HS-5 (cell line): ENCODE results near the gene LPCAT2.

ENCODE experiments used
- DNase-seq: peaks from one replicate; pipeline ENCODE4 v3.0.0-alpha.2; 2012; ENCODE audit warnings: low read depth

Gene LPCAT2, protein sequence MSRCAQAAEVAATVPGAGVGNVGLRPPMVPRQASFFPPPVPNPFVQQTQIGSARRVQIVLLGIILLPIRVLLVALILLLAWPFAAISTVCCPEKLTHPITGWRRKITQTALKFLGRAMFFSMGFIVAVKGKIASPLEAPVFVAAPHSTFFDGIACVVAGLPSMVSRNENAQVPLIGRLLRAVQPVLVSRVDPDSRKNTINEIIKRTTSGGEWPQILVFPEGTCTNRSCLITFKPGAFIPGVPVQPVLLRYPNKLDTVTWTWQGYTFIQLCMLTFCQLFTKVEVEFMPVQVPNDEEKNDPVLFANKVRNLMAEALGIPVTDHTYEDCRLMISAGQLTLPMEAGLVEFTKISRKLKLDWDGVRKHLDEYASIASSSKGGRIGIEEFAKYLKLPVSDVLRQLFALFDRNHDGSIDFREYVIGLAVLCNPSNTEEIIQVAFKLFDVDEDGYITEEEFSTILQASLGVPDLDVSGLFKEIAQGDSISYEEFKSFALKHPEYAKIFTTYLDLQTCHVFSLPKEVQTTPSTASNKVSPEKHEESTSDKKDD

DNA sequence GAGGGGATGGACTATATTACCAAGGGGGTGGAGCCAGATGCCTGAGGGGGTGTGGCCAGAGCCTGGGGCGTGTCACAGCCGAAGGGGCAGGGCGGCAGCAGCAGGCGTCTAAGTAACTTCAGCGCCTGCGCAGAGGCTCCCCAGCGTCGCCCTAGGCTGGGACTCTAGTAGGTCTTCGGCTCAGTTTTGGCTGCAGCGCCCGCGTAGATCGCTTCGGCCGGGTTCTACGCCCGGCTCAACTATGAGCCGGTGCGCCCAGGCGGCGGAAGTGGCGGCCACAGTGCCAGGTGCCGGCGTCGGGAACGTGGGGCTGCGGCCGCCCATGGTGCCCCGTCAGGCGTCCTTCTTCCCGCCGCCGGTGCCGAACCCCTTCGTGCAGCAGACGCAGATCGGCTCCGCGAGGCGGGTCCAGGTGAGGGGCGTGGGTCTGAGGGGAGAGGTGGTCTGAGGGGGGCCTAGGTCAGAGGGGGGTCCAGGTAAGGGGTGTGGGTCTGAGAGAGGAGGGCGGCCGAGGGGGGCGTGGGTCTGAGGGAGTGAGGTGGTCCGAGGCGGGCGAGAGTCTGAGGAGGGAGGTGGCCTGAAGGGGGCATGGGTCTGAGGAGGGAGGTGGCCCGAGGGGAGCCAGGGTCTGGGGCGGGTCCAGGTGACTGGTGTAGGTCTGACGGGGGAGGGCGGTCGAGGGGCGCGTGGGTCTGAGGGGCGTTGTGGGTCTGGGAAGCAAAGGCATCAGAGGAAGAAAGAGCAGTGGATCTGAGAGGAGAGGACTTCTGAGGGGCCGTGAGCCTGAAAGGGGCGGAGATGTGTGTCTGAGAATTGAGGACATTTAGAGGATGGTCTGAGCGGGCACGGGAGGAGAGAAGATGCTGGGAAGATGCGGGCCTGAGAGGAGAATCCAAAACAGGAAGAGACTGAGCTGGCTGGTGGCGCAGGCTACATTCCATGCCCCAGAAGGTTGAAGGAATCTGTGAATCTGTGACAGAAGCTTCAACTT is at the start of gene LPCAT2:
Gene LPCAT2 (plus strand): TSS at position 132 of the 991 bp plus-strand sequence. CDS start 110 bp downstream, at position 242.
- DNase-seq = peak; percentile 54

DNA sequence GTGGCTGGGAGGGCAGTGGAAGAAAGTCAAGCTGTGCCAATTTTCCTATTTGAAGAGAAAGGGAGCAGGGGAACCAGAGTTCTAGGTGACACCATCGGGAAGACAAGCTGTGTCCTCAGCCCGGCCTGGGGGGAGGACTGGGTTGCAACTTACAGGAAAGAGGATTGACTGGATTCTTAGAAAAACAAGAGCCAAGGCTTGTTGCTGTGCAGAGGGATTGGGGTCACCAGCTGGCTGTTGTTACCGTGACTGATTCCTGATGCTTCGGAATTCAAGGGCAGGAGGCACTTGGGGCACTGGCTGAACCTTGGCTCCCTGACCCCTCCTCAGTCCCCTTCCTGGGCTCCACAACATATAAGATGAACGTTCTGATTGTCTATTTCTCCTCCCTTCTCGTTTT is 46.6 kb upstream of the LPCAT2 start:
- DNase-seq = no peak

DNA sequence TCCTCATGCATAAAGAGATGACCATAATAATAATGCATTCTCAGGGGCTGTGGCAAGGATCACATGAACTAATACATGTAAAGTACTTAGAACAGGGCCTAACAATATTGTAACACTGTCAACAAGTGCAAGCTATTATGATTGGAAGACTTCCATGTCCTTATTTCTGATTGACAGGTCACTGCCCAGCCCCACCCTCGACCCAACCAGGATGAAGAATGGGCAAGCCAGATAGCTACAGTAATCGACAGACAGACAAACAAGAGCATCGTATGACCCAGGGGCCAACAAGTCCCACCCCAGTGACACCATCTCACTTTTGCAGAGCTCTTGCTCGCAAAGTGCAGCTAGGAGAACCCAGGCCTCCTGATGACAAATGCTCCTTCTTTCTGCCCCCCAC is 44.5 kb upstream of the LPCAT2 start:
- DNase-seq = no peak

DNA sequence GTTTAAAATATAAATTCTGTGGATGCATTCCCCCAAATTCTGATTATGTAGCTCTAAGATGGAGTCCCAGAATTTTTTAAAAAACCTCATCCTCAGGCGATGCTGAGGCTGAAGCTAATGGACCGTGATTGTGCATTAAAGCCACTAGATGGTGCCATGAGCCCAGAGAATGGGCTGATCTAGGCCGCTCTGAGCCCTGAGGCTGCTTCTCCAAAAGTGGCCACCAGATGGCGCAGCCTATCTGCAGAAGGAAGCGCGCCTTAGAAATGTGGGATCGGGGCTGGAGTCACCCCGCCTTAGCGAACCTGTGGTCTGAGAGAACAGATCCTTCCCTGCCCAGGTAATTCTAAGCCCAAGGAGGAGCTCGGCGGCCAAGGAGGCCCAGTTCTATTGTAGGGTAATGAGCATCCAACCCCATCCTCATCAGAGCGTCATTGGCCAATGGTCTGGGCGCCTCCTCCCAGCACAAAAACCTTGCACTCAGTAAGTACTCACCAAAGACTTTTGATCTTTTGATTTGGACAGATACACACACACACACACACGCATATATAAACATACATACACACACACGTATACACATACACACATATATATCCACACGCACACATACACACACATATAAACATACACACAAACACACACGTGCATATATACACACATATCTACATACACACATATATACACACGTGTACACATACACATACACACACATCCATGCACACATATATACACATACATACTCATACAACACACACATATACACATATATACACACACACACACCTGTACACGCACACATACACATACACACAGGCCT is 43.6 kb upstream of the LPCAT2 start:
- DNase-seq = peak; percentile 62

DNA sequence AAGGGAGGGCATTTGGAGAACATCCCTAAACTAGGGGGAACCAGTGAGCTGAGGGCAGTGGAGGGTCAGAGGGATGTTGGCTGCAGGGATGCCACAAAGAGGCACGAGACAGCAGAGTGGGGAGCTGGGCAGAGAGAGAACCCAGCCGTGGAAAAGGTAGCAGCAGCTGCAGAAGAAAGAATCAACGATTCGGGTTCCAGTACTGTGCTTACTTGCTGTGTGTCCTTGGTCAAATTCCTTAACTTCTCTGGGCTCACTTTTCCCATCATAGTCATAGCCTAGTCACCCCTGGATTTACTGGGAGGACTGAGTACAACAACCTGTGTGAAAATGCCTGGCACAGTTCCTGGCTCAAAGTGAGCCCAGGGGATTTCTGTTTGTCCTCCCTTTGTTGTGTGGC is 42.7 kb upstream of the LPCAT2 start:
- DNase-seq = no peak

DNA sequence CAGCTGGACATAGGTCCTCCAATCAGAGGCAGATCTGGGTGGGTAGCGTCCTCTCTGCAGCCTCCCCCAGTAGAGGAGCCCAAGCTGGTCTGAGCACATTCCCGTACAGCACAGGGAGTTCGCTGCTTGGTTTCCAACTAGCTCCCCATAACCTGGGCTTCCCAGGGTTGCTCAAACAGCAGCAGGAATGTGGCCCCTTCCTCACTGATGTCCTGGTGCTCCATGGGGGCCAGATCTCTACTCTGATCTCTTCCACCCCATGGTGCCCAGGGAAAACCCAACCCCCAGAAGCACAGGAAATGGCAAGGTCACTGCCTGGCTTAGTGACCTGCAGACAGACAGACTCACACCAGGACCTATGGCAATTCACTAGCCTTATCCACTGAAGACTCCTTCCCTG is 41.0 kb upstream of the LPCAT2 start:
- DNase-seq = no peak

DNA sequence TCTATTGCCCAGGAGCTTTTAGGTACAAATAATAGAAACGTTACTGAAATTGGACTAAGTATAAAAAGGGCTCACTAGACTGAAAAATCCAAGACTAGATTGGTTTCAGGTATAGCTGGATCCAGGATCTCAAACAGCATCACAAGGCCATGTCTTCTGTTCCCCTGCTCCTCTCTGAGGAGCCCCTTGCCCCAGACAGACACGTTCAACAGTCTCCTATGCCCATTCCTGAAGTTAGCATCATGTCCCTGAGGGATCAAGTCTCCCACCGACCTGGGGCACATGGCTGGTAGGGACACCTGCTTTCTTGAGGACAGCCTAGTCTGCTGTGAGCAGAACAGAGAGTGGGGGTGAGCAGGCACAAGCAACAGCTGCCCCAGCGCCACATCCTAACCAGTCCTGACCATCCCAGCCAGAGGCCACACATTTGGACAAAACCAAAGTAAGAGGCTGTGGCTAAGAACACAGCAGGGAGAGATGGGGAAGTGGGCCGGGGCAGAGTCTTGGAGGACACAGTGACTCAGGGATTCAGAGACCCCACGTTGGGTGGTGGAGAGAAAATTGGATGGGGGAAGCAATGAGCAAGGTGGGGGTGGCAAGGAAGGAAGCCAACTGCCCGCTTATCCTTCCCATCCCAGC is 40.4 kb upstream of the LPCAT2 start:
- no peak for DNase-seq

DNA sequence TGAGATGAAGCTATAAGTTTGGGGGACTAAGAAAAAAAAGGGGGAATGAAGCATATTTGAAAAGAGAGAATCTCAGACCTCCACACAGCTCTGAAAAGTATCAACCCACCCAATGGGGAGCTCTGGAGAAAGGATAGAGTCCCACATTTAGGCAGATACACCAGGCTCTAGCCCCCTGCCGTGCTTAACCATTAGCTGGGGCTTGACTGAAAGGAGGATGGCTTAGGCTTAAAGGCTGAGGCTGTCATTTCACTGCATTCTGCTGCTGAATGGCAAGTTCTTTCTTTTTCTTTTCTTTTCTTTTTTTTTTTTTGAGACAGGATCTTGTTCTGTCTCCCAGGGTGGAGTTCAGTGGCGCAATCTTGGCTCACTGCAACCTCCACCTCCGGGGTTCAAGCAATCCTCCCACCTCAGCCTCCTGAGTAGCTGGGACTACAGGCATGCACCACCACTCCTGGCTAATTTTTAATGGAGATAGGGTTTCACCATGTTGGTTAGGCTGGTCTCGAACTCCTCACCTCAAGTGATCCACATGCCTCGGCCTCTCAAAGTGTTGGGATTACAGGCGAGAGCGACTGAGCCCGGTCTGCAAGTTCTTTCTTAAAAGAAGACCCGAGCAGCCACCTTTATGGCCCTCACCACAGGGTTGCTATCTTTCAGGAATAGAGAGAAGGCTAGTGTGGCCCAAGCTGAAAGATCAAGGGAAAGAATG is 38.9 kb upstream of the LPCAT2 start:
- no peak for DNase-seq

DNA sequence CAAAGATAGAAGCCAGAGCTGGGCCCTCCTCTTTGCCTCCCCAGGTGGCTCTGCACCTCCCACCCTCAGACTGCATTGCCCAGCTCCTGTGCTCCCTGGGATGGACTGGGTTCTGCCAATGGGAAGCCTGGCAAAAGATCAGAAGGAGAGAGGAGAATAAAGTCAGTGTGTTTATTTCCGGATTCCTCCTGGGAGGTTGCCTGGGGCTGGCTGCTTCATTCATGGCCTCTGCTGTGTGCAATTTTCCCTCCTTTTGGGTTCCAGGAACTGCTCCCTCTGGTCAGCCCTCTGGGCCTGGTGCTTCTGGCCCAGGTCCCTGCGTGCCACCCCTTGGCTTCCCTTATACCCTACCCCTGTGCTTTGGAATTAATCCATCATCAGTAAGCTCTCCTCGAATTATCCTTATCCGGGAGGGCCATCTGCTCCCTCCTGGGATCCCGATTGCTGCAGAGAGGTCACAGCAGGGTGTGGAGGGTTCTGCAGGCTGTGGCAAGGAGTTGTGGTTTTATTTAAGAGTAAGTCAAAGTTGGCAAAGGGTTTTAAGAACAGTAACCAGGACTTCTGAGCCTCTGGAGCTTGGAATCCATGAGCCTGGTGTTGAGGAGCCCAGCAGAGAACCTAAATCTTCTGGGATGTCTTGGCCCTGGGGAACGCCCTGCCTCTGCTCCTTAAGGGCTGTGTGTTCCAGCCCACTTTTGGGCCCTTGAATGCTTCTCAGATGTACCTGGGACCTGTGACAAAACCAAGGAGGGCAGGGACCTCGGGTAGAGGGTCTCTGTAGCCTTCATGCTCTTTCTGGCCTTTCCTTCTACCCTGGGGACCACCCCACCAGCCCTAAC is 38.1 kb upstream of the LPCAT2 start:
- DNase-seq = no peak

DNA sequence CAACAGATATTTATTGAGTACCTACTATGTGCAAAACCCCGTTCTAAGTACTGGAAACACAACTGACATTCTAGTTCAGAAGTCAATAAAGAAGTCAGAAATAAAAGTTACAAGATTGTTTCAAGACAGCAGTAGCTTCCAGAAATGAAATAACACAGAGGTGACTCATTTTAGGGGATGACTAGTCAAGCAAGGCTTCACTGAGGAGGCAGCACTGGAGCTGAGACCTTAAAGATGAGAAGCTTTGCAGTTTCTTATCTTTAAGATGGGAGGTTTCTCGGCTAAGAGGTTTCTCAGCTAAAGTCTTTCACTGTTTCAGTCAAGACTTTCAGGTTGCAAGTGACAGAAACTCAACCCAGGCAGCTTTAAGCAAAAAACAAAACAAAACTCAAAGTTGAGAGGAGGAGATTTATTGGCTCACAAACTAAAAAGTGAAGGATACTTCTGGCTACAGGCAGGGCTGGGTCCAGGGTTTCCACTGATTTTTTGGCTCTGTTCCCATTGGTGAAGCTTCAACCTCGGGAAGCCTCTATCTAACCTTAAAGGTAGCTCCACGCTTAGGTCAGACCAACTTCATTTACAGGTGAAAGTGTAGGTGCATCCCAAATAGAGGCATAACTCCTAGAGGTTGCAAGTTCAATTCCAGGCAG is 37.3 kb upstream of the LPCAT2 start:
- peak; percentile 71 for DNase-seq

DNA sequence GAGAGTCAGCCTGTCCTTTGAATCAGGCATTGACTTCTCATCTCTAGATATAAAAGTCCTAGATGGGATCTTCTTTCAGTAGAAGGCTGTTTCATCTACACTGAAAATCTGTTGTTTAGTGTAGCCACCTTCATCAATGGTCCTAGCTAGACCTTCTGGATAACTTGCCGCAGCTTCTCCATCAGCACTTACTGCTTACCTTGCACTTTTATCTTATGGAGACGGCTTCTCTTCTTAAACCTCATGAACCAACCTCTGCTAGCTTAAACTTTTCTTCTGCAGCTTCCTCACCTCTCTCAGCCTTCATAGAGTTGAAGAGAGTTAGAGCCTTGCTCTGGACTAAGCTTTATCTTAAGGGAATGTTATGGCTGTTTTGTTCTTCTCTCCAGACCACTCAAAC is 35.3 kb upstream of the LPCAT2 start:
- no peak for DNase-seq

DNA sequence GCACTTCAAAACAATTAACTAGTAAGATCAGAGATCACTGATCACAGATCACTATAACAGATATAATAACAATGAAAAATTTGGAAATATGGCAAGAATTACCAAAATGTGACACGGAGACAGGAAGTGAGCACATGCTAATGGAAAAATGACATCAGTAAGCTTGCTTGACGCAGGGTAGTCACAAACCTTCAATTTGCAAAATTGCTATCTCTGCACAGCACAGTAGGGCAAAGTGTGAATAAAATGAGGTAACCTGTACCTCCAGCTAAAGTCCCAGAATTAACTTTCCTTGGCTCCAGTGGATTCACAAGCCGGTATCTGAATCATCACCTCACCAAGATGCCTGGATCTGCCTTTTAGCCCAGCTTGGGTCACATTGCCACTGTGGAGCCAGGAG is 34.1 kb upstream of the LPCAT2 start:
- DNase-seq = no peak

DNA sequence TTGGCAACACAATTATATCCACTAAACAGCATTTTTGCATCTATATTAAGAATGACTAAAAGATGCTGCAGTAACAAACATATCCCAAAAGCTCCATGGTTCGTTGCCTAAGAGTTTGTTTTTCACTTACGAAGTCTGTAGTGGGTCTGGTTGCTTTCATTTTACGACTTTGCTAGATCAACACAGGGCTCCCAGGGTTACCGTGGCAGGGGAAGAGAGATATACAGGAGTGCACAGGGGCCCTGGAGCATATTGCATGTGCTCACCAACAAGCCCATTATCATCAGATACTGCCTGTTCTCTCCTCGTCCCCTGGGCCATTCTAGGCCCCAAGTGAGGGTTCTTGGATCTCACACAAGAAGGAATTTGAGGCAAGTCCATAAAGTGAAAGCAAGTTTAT is 33.0 kb upstream of the LPCAT2 start:
- no peak for DNase-seq

DNA sequence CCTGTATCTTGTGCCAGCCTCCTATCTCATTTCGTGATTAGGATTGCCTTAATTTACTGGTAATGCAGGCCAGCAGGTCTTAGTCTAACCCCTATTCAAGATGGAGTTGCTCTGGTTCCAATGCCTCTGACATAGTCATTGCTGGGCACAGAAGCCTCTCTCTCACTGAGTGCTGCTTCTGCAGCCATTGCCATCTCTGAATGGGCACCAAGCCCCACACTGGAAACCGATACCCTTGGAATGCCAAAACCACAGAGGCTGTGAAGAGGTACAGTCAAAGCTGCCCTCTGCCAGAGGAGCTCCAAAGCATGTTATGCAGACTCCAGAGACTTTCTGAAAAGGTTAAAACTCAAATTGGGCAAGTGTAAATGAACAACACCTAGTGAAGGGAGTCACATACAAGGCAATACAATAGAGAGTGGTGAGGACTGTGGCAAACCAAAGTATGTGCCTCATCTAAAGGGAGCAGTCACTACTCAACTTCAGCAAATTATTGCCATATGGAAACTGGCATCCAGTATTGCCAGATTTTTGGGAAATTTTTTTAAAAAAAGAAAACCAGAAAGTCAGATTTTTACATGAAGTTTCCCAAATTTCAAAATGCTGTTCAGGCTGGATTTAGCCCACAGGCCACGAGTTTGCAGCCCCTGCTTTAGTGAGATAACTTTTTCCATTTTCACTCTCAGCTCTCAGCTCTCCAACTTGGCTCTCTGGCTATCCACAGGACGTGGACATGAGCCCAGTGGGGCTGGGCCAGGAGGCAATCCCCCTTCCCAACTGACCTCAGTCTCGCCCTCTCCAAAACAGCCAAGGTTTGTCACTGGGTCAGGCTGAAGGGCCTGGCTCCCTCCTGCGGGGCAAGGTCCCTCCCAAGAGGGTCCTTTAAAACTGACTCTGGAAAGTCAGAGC is 32.0 kb upstream of the LPCAT2 start:
- DNase-seq = no peak

DNA sequence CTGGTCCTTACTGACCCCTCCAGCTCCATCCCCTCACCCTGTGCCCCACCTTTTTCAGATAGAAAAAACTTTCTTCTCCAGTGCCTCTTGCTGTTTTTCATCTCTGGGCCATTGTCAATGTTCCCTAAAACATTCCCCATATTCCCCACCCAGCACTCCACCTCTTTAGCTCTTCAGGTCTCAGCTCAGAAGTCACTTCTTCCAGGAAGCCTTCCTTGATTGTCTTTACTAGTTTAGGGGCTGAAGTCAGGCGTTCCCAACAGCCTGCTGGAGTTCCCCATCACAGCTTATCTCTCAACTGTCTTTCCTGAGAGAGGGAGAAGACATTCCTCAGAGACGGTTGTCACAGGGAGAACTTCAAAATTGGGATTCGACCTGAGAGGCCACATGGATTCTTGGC is 31.1 kb upstream of the LPCAT2 start:
- no peak for DNase-seq

DNA sequence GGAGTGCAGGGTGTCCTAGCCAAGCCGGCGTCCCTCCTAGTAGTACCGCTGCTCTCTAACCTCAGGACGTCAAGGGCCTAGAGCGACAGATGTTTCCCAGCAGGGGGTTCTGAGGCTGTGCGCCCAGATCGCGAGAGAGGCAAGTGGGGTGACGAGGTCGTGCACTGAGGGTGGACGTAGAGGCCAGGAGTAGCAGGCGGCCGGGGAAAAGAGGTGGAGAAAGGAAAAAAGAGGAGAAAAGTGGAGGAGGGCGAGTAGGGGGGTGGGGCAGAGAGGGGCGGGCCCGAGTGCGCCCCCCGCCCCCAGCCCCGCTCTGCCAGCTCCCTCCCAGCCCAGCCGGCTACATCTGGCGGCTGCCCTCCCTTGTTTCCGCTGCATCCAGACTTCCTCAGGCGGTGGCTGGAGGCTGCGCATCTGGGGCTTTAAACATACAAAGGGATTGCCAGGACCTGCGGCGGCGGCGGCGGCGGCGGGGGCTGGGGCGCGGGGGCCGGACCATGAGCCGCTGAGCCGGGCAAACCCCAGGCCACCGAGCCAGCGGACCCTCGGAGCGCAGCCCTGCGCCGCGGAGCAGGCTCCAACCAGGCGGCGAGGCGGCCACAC is 29.9 kb upstream of the LPCAT2 start, which contains the start of gene MMP2:
Gene MMP2 (plus strand): TSS at position 372 of the 603 bp plus-strand sequence. CDS start 282 bp downstream, outside the sequence.
- DNase-seq = no peak

DNA sequence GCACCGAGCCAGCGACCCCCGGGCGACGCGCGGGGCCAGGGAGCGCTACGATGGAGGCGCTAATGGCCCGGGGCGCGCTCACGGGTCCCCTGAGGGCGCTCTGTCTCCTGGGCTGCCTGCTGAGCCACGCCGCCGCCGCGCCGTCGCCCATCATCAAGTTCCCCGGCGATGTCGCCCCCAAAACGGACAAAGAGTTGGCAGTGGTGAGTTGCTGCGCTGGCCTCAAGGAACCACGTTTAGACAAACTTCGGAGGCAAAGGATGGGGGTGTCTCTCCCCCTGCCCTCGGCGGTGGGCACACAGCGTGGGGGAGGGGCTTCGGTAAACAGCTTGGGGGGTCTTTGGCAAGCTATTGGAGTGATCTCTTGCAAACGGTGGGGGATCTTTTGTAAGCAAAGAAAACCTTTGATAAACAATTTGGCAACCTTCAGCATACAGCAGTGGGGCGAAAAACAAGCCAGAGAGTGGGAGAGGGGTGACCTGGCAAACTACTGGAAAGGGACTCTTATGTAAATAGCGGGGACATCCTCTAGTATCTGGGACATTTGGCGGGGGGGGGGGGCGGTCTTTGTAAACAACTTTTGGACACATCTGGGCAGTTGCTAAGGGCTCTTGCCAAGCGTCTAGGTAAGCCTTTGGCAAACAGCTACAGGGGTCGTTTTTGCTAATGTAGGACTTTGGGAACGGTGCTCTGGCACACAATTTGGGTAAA is 29.3 kb upstream of the LPCAT2 start:
- no peak for DNase-seq
